Mucosa of gallbladder (tissue), 1 donor: ENCODE results near the gene CTCF. TPM values are rescaled to one million over a fixed set of nuclear protein-coding genes. Genes with fewer than 3 reads are reported as not detected.
A peak's percentile ranks its signal among the peaks of the same experiment; 100 is the strongest.
"Not testable (repeated sequence)": the region's sequence is repeated elsewhere in the genome, so short reads cannot be mapped to it uniquely, and the experiment has no call there.

Experiments used
- DNase-seq: peaks from one replicate; pipeline ENCODE4 v3.0.0-alpha.2; 2020; ENCODE audit warnings: low spot score
- total RNA-seq: library from RNA; stranded (reverse); gene quantifications from one replicate; pipeline ENCODE4 v1.2.1, GENCODE V29; 2021
- donor health status: DM: no; HTN: no; CAD: no.

The CTCF gene
- total RNA-seq, 1 donor from 2014 or later, result 39.8 TPM

DNA sequence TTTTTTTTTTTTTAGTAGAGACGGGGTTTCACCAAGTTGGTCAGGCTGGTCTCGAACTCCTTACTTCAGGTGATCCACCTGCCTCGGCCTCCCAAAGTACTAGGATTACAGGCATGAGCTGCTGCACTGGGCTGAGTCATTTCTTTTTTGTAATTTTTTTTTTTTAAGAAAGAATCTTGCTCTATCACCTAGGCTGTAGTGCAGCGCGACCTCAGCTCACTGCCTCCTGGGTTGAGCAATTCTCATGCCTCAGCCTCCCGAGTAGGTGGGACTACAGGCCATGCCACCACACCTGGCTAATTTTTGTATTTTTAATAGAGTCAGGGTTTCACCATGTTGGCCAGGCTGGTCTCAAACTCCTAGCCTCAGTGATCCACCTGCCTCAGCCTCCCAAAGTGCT, 28.3 kb upstream of the CTCF start:
- not testable (repeated sequence) for DNase-seq

- no peak for DNase-seq
Observed at GRCh38 chr16:67534431-67534830, 27.9 kb upstream of the CTCF start.

- DNase-seq, result no peak
Observed at GRCh38 chr16:67535201-67535600, 27.1 kb upstream of the CTCF start.

DNA sequence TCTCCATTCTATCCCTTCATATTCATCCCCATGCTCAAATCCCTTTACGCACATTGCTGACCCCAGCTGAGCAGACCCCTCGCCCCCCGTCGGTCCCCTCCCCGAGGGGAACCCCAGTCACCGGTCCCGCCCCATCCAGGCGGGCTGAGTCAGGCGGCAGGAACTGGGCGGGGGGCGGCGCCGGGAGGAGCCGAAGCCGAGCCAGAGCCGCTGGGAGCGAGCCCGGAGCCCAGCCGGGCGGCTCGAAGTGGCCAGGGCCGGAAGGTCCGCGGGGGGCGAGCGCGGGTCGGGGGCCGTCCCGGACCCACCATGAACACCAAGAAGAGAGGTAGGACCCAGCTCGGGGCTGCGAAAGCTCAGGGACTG, 25.1 kb upstream of the CTCF start:
- no peak for DNase-seq

- no peak for DNase-seq
Observed at GRCh38 chr16:67537636-67538591, 24.4 kb upstream of the CTCF start.

- no peak for DNase-seq
Observed at GRCh38 chr16:67538666-67539101, 23.6 kb upstream of the CTCF start.

DNA sequence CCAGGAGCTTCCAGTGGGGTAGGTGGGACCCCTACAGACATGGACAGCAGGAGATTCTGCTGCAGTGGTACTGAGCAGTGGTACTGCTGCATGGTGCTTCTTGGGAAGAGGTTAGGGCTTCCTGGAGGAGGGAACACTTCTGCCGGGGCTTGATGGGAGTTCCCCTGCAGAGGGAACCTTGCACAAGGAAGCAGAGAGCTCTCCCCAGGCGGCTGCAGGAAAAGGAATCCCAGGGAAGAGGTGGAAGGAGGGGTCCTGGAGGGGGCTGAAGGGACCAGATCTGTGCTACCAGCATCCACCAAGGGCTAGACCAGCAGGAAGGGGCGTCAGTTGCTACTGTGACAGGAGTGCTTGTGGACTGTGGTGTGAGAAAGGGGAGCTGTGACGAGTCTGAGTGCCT, 23.1 kb upstream of the CTCF start:
- DNase-seq, result no peak

GRCh38 chr16:67539691-67540635, 22.4 kb upstream of the CTCF start:
- DNase-seq, result no peak

GRCh38 chr16:67540756-67541155, 21.6 kb upstream of the CTCF start:
- no peak for DNase-seq

DNA sequence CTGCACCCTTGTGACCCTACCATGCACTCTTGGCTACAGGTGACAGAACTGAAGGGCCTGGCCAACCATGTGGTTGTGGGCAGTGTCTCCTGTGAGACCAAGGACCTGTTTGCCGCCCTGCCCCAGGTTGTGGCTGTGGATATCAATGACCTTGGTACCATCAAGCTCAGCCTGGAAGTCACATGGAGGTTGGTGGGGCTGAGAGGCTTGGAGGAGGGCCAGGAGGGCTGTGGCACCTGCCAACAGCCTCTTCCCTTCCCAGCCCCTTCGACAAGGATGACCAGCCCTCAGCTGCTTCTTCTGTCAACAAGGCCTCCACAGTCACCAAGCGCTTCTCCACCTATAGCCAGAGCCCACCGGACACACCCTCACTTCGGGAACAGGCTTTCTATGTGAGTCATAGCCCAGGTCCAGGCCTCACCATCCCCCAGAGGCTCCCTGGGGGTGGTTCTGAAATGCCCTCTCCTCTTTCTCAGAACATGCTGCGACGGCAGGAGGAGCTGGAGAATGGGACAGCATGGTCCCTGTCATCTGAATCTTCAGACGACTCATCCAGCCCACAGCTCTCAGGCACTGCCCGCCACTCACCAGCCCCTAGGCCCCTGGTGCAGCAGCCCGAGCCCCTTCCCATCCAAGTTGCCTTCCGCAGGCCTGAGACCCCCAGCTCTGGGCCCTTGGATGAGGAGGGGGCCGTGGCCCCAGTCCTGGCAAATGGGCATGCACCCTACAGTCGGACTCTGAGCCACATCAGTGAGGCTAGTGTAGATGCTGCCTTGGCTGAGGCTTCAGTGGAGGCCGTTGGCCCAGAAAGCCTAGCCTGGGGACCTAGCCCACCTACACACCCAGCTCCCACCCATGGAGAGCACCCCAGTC, 20.7 kb upstream of the CTCF start:
- DNase-seq, result no peak

- no peak for DNase-seq
Observed at GRCh38 chr16:67542464-67542863, 19.9 kb upstream of the CTCF start.

GRCh38 chr16:67543036-67543435, 19.3 kb upstream of the CTCF start:
- no peak for DNase-seq

DNA sequence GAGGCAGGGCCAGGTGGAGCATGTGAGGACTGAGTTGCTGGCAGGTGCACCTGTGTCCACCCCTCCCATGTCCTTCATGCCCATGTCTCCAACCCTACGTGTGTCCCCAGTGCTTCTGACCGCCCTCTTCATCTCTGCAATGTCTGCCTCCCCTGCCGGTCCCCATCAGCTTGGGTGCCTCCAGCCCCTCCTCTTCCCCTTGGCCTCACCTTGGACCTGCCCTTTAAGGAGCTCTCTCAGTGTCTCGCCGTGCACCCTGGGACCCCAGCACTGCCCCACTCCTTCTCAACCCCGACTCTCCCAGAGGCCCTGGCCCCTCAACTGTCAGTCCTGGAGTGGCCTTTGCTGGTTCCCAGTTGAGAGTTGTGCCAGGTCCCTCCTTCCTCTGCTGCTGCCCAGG, 18.7 kb upstream of the CTCF start:
- DNase-seq, result no peak

GRCh38 chr16:67544329-67544841, 17.9 kb upstream of the CTCF start:
- DNase-seq, result no peak

DNA sequence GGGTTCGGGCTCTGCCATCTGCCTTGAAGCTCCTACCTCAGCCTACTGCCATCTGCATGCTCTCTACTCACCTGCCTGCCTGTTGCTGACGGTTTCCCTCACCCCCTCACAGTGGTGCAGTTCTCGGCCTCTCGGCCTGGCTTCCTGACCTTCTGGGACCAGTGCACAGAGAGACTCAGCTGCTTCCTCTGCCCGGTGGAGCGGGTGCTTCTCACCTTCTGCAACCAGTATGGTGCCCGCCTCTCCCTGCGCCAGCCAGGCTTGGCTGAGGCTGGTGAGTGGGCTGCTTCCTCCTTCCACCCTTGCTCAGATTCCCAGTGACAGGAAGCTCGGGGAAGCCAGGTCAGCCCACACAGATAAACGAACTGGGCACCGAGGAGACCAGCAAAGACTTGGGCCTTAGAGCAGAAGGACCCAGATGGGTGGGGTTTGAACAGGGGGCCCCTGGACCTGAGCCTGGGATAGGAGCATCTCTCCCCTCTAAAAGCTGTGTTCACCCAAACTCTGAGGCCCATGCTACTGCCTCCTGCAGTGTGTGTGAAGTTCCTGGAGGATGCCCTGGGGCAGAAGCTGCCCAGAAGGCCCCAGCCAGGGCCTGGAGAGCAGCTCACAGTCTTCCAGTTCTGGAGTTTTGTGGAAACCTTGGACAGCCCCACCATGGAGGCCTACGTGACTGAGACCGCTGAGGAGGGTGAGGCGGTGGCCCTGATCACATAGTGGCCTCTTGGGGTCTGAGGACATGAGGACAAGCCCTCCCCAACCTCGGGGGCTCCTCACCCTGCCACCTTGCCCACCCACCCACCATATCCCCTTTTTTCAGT, 17.3 kb upstream of the CTCF start:
- DNase-seq, result no peak

- DNase-seq, result no peak
Observed at GRCh38 chr16:67545665-67546024, 16.7 kb upstream of the CTCF start.

GRCh38 chr16:67546091-67546501, 16.2 kb upstream of the CTCF start:
- DNase-seq, result no peak

DNA sequence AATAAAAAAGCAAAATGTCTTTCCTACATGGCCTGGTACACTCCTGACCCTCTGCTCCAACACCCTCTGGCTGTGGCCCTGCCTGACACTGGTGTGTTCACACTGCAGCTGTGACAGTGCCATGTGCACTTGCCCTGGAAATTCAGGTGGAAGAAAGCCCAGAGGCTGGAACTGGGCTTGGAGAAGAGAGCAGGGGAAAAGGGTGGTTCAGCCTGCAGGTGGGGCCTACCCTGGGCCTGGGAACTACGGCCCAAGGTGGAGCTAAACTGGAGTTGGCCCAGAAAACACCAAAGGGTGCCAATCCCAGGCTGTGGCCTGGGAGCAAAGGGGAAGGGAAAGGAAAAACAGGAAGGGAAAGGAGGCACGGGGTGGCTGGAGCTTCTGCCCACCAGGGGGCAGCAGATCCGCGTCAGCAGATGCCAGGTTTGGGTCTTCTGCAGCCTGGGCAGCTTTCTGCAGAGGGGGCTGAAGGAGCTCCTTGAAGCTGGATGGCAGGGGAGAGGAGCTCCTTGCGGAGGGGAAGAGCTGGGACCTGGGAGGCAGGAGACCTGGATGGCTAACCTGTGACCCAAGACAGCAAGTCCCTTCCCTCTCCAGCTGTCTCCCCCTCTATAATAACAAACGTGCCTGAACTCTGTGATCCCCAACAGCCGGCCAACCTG, 15.4 kb upstream of the CTCF start:
- DNase-seq, result peak; percentile 74

- no peak for DNase-seq
Observed at GRCh38 chr16:67547423-67548264, 14.7 kb upstream of the CTCF start.
